KMS-11 (cell line): ENCODE results near the gene NME7.

Experiments
- H2AFZ ChIP-seq: fragments of 200-600 bp; sonication (generic); 2 replicates; pipeline ENCODE4 v1.6.1; 2016; ENCODE audit warnings: antibody characterized with exemption, mixed run types, low read depth
- H3K27ac ChIP-seq: fragments of 200-600 bp; sonication (generic); 2 replicates; pipeline ENCODE4 v1.6.1; 2016; ENCODE audit warnings: mild to moderate bottlenecking, mixed run types
- H3K27me3 ChIP-seq: fragments of 200-600 bp; sonication (generic); 2 replicates; pipeline ENCODE4 v1.6.1; 2017; ENCODE audit warnings: mild to moderate bottlenecking, low read depth, mixed run types, moderate library complexity; ENCODE audit not compliant: insufficient read depth
- H3K36me3 ChIP-seq: fragments of 200-600 bp; sonication (generic); 2 replicates; pipeline ENCODE4 v1.6.1; 2017; ENCODE audit warnings: mild to moderate bottlenecking, mixed run types; ENCODE audit not compliant: insufficient read depth
- H3K4me1 ChIP-seq: fragments of 200-600 bp; sonication (generic); 2 replicates; pipeline ENCODE4 v1.6.1; 2016; ENCODE audit warnings: mild to moderate bottlenecking, low read depth, mixed run types; ENCODE audit not compliant: poor library complexity, severe bottlenecking
- H3K4me2 ChIP-seq: fragments of 200-600 bp; sonication (generic); 2 replicates; pipeline ENCODE4 v1.7.0; 2016; ENCODE audit warnings: mild to moderate bottlenecking, mixed run types
- H3K4me3 ChIP-seq: fragments of 200-600 bp; sonication (generic); IDR thresholded peaks from 2 replicates; pipeline ENCODE4 v1.6.1; 2017; ENCODE audit warnings: low read depth, low read length, mixed read lengths; ENCODE audit not compliant: insufficient read depth
- H3K79me2 ChIP-seq: fragments of 200-600 bp; sonication (generic); 2 replicates; pipeline ENCODE4 v1.6.1; 2016; ENCODE audit warnings: low read depth, mixed run types; ENCODE audit not compliant: insufficient read depth
- H3K9ac ChIP-seq: fragments of 200-600 bp; sonication (generic); 2 replicates; pipeline ENCODE4 v1.6.1; 2016; ENCODE audit warnings: mild to moderate bottlenecking, mixed run types
- H4K20me1 ChIP-seq: fragments of 200-600 bp; sonication (generic); 2 replicates; pipeline ENCODE4 v1.6.1; 2016; ENCODE audit warnings: mild to moderate bottlenecking, mixed run types; ENCODE audit not compliant: insufficient read depth
- TF ChIP-seq, protein P1 (sequence below): fragments of 200-600 bp; sonication (generic); conservative IDR thresholded peaks from 2 replicates; pipeline ENCODE4 v1.6.1; 2017; ENCODE audit warnings: low read depth, mild to moderate bottlenecking, antibody characterized with exemption, low read length, moderate library complexity, mixed read lengths

Gene NME7

DNA sequence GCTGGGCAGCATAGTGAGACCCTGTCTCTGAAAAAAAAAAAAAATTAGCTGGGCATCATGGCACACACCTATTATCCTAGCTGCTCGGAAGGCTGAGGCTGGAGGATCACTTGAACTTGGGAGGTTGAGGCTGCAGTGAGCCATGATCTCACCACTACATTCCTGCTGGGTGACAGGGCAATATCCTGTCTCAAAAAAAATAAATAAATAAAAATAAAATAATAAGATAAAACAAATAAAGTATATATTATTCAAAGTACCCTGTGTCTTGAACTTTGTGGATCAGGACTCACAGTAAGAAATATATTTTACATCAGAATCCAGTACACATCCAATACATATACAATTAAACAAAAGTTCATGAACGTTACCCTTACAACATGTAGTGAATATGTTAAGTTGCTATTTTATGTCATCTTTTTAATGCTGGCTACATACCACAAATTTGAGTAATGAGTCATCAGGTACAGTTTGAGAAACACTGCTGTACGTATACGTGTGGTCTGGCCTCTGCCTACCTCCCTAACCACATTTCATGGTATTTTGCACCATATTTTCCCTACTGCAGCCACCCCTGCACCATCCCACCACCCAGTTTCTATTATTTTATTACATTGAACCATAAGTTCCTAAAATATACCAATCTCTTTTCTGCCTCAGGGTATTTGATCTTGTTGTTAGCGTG lies 4.4 kb downstream of the NME7 start:
- H3K9ac ChIP-seq: no peak overlapping the region
- no peak overlapping the region for H3K27ac ChIP-seq
- no peak overlapping the region for H3K4me2 ChIP-seq

DNA sequence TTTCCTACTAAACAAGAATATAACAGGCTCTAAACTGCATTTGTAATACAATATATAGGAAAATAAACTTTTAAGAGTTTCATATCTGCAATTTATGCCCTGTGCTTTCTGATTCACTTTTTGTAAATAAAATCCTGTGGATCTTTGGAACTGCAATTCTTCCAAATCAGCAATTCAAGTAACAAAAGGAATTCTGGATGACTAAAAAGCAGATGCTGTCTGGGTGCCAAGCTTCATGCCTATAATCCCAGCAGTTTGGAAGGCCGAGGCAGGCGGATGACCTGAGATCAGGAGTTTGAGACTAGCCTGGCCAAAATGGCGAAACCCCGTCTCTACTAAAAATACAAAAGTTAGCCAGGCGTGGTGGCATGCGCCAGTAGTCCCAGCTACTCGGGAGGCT lies 6.3 kb downstream of the NME7 start:
- Histone ChIP-seq H3K27me3 (no peaks in the 10 kb centered on the region), H3K4me3 (no peak overlapping the region), H3K9ac (no peak overlapping the region), H3K27ac (no peak overlapping the region), H3K4me2 (no peak overlapping the region), H2AFZ (no peak overlapping the region), H3K4me1 (peaks cover 6% of the 10 kb centered on the region), H3K36me3 (no peaks in the 10 kb centered on the region), H4K20me1 (no peaks in the 10 kb centered on the region), H3K79me2 (no peaks in the 10 kb centered on the region)
- TF ChIP-seq, protein P1, sequence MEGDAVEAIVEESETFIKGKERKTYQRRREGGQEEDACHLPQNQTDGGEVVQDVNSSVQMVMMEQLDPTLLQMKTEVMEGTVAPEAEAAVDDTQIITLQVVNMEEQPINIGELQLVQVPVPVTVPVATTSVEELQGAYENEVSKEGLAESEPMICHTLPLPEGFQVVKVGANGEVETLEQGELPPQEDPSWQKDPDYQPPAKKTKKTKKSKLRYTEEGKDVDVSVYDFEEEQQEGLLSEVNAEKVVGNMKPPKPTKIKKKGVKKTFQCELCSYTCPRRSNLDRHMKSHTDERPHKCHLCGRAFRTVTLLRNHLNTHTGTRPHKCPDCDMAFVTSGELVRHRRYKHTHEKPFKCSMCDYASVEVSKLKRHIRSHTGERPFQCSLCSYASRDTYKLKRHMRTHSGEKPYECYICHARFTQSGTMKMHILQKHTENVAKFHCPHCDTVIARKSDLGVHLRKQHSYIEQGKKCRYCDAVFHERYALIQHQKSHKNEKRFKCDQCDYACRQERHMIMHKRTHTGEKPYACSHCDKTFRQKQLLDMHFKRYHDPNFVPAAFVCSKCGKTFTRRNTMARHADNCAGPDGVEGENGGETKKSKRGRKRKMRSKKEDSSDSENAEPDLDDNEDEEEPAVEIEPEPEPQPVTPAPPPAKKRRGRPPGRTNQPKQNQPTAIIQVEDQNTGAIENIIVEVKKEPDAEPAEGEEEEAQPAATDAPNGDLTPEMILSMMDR: no peak

More for the DNA sequence above, 4.4 kb downstream of the NME7 start:
- Histone ChIP-seq H4K20me1 (no peaks in the 10 kb centered on the region), H3K36me3 (no peaks in the 10 kb centered on the region), H3K79me2 (no peaks in the 10 kb centered on the region), H3K4me1 (peaks cover 12% of the 10 kb centered on the region), H3K4me3 (no peak overlapping the region), H3K27me3 (no peaks in the 10 kb centered on the region), H2AFZ (no peak overlapping the region)
- TF ChIP-seq, protein P1: no peak

DNA sequence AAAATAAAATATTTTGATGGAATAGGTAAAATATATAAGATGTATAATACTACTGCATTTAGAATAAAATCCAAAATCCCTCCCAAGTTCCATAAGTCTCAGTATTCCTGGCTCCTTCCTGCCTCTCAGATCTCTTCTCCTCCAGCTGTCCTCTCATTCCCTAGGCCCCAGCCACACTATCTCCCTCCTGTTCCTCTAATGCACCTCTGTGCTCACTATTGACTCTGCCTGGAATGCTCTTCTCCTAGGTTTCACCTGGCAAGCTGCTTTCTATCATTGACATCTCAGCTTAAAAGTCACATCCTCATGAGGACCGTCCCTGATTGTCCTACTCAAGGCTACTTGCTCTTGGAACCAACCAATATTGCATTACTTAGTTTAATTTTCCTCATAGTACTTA lies 7.2 kb downstream of the NME7 start:
- no peaks in the 10 kb centered on the region for H3K36me3 ChIP-seq
- H3K4me2 ChIP-seq: no peak overlapping the region
- no peak overlapping the region for H2AFZ ChIP-seq
- H3K27me3 ChIP-seq: no peaks in the 10 kb centered on the region
- no peaks in the 10 kb centered on the region for H3K79me2 ChIP-seq
- no peaks in the 10 kb centered on the region for H4K20me1 ChIP-seq
- H3K4me3 ChIP-seq: no peak overlapping the region
- TF ChIP-seq, protein P1: no peak
- H3K9ac ChIP-seq: no peak overlapping the region
- H3K4me1 ChIP-seq: peaks cover 6% of the 10 kb centered on the region
- H3K27ac ChIP-seq: no peak overlapping the region

DNA sequence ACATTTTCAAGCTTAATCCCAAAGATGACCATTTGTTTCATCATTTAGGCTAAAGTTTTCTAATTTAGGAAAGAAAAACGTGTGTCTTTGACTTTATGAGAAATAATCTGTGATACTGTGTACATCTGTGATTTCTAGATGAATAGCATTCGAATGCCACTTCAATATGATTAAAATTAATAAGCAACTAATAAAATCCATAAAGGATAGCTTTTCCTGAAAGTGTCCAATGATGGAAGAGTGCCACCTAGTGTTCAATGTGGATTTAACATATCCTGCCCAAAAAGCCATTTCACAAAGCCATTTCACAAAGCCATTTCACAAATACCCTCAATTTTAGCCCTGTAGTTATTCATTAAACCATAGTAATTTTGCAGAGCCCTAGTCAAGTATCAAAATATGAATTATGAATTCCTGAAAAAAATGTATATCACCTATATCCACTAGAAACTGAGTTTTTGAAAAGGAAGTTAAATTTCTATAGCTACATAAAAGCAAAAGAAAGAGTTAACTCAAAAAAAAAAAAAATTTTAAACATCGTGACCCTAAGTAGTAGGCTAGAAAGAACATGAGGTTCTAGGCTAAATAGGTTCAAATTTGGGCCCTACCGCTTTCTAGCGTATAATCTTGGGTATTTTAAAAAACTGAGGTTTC lies 19.1 kb downstream of the NME7 start:
- no peaks in the 10 kb centered on the region for H4K20me1 ChIP-seq
- no peak overlapping the region for H2AFZ ChIP-seq
- TF ChIP-seq, protein P1: peak; percentile 97
- no peaks in the 10 kb centered on the region for H3K27me3 ChIP-seq
- no peak overlapping the region for H3K4me3 ChIP-seq
- no peaks in the 10 kb centered on the region for H3K79me2 ChIP-seq
- H3K4me1 ChIP-seq: no peaks in the 10 kb centered on the region
- no peaks in the 10 kb centered on the region for H3K36me3 ChIP-seq
- H3K27ac ChIP-seq: no peak overlapping the region
- no peak overlapping the region for H3K9ac ChIP-seq
- no peak overlapping the region for H3K4me2 ChIP-seq
